ENCODE measurements around the gene ITPKC.

DNA sequence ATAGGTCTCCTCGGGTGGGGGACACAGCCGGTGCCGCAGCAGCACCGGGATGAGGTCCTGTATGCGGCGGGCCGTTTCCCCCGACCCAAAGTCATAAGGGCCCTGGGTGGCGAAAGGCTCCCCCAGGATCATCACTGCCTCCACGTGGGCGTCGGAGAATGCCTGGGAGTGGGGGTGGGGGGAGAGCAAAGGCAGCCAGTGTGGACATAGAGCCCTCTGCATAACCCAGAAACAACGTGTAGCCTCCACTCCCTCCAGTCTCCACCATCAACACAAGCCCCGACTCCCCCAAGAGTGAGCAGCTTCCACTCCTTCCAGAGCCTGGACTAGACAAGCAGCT, 24.7 kb upstream of the ITPKC start:
- TF ChIP-seq, protein P1, sequence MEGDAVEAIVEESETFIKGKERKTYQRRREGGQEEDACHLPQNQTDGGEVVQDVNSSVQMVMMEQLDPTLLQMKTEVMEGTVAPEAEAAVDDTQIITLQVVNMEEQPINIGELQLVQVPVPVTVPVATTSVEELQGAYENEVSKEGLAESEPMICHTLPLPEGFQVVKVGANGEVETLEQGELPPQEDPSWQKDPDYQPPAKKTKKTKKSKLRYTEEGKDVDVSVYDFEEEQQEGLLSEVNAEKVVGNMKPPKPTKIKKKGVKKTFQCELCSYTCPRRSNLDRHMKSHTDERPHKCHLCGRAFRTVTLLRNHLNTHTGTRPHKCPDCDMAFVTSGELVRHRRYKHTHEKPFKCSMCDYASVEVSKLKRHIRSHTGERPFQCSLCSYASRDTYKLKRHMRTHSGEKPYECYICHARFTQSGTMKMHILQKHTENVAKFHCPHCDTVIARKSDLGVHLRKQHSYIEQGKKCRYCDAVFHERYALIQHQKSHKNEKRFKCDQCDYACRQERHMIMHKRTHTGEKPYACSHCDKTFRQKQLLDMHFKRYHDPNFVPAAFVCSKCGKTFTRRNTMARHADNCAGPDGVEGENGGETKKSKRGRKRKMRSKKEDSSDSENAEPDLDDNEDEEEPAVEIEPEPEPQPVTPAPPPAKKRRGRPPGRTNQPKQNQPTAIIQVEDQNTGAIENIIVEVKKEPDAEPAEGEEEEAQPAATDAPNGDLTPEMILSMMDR (conservative IDR thresholded peaks at IDR 0.05 in 1 of 2, IDR thresholded peaks at IDR 0.05 in 1 of 2; ENCODE audit: extremely low read depth in 1 of 2, insufficient read depth in 1 of 2, low read depth in 1 of 2, low read length in 2 of 2): no peak
- TF ChIP-seq EZH2 (IDR thresholded peaks at IDR 0.05; ENCODE audit: borderline replicate concordance, low read length): no peak

All from mammary epithelial cell (primary cell).